ENCODE data around the gene FAR2.
A peak's percentile ranks its signal among the peaks of the same experiment; 100 is the strongest.
"Not testable (repeated sequence)": the region's sequence is repeated elsewhere in the genome, so short reads cannot be mapped to it uniquely, and the experiment has no call there.

The FAR2 gene

GRCh38 chr12:29148911-29149690, at the start of gene FAR2:
TSS of gene FAR2 (plus strand) at chr12:29149278. CDS start at chr12:29270450, 121,172 bp downstream.
- H3K36me3 ChIP-seq (ENCODE audit: control insufficient read depth, insufficient read depth, low read length) = no peaks in the 10 kb centered on the region
- no peaks in the 10 kb centered on the region for H3K27me3 ChIP-seq (ENCODE audit: control insufficient read depth, insufficient read depth, low read length)
- H3K9me3 ChIP-seq (ENCODE audit: control insufficient read depth, low read length) = no peaks in the 10 kb centered on the region
- peaks cover 6% of the 10 kb centered on the region for H3K4me1 ChIP-seq (ENCODE audit: control insufficient read depth, insufficient read depth, low read length)
- H3K4me3 ChIP-seq (ENCODE audit: low read length) = peak within 1 kb of the TSS; percentile 54
- H3K9ac ChIP-seq (ENCODE audit: low read length) = peak within 1 kb of the TSS; percentile 86

GRCh38 chr12:29102741-29103140, 46.3 kb upstream of the FAR2 start:
- no peaks in the 10 kb centered on the region for H3K36me3 ChIP-seq (ENCODE audit: control insufficient read depth, insufficient read depth, low read length)
- no peaks in the 10 kb centered on the region for H3K27me3 ChIP-seq (ENCODE audit: control insufficient read depth, insufficient read depth, low read length)
- H3K4me3 ChIP-seq (ENCODE audit: low read length) = no peak overlapping the region
- no peak overlapping the region for H3K9ac ChIP-seq (ENCODE audit: low read length)
- no peaks in the 10 kb centered on the region for H3K4me1 ChIP-seq (ENCODE audit: control insufficient read depth, insufficient read depth, low read length)
- H3K9me3 ChIP-seq (ENCODE audit: control insufficient read depth, low read length) = no peaks in the 10 kb centered on the region

GRCh38 chr12:29103539-29103974, 45.5 kb upstream of the FAR2 start:
- no peaks in the 10 kb centered on the region for H3K27me3 ChIP-seq (ENCODE audit: control insufficient read depth, insufficient read depth, low read length)
- no peak overlapping the region for H3K4me3 ChIP-seq (ENCODE audit: low read length)
- H3K9me3 ChIP-seq (ENCODE audit: control insufficient read depth, low read length) = no peaks in the 10 kb centered on the region
- no peaks in the 10 kb centered on the region for H3K36me3 ChIP-seq (ENCODE audit: control insufficient read depth, insufficient read depth, low read length)
- H3K9ac ChIP-seq (ENCODE audit: low read length) = no peak overlapping the region
- H3K4me1 ChIP-seq (ENCODE audit: control insufficient read depth, insufficient read depth, low read length) = no peaks in the 10 kb centered on the region

- Histone ChIP-seq H3K4me1 (ENCODE audit: control insufficient read depth, insufficient read depth, low read length) (no peaks in the 10 kb centered on the region), H3K36me3 (ENCODE audit: control insufficient read depth, insufficient read depth, low read length) (no peaks in the 10 kb centered on the region), H3K9me3 (ENCODE audit: control insufficient read depth, low read length) (no peaks in the 10 kb centered on the region), H3K4me3 (ENCODE audit: low read length) (no peak overlapping the region), H3K27me3 (ENCODE audit: control insufficient read depth, insufficient read depth, low read length) (no peaks in the 10 kb centered on the region), H3K9ac (ENCODE audit: low read length) (no peak overlapping the region)
Observed at GRCh38 chr12:29104516-29104915, 44.6 kb upstream of the FAR2 start.

GRCh38 chr12:29110506-29111442, 38.3 kb upstream of the FAR2 start:
- no peaks in the 10 kb centered on the region for H3K27me3 ChIP-seq (ENCODE audit: control insufficient read depth, insufficient read depth, low read length)
- no peak overlapping the region for H3K9ac ChIP-seq (ENCODE audit: low read length)
- no peaks in the 10 kb centered on the region for H3K9me3 ChIP-seq (ENCODE audit: control insufficient read depth, low read length)
- H3K4me3 ChIP-seq (ENCODE audit: low read length) = no peak overlapping the region
- H3K4me1 ChIP-seq (ENCODE audit: control insufficient read depth, insufficient read depth, low read length) = no peaks in the 10 kb centered on the region
- no peaks in the 10 kb centered on the region for H3K36me3 ChIP-seq (ENCODE audit: control insufficient read depth, insufficient read depth, low read length)

GRCh38 chr12:29113101-29113500, 36.0 kb upstream of the FAR2 start:
- H3K4me1 ChIP-seq (ENCODE audit: control insufficient read depth, insufficient read depth, low read length) = no peaks in the 10 kb centered on the region

GRCh38 chr12:29116414-29116813, 32.7 kb upstream of the FAR2 start:
- Histone ChIP-seq H3K36me3 (ENCODE audit: control insufficient read depth, insufficient read depth, low read length) (no peaks in the 10 kb centered on the region), H3K4me1 (ENCODE audit: control insufficient read depth, insufficient read depth, low read length) (no peaks in the 10 kb centered on the region), H3K9ac (ENCODE audit: low read length) (no peak overlapping the region), H3K9me3 (ENCODE audit: control insufficient read depth, low read length) (no peaks in the 10 kb centered on the region), H3K4me3 (ENCODE audit: low read length) (no peak overlapping the region), H3K27me3 (ENCODE audit: control insufficient read depth, insufficient read depth, low read length) (no peaks in the 10 kb centered on the region)

More at GRCh38 chr12:29113101-29113500, 36.0 kb upstream of the FAR2 start:
- no peaks in the 10 kb centered on the region for H3K36me3 ChIP-seq (ENCODE audit: control insufficient read depth, insufficient read depth, low read length)
- H3K27me3 ChIP-seq (ENCODE audit: control insufficient read depth, insufficient read depth, low read length) = no peaks in the 10 kb centered on the region
- H3K9ac ChIP-seq (ENCODE audit: low read length) = no peak overlapping the region
- no peak overlapping the region for H3K4me3 ChIP-seq (ENCODE audit: low read length)
- no peaks in the 10 kb centered on the region for H3K9me3 ChIP-seq (ENCODE audit: control insufficient read depth, low read length)

- no peak overlapping the region for H3K9ac ChIP-seq (ENCODE audit: low read length)
- H3K9me3 ChIP-seq (ENCODE audit: control insufficient read depth, low read length) = no peaks in the 10 kb centered on the region
- no peaks in the 10 kb centered on the region for H3K36me3 ChIP-seq (ENCODE audit: control insufficient read depth, insufficient read depth, low read length)
- H3K4me1 ChIP-seq (ENCODE audit: control insufficient read depth, insufficient read depth, low read length) = no peaks in the 10 kb centered on the region
- H3K4me3 ChIP-seq (ENCODE audit: low read length) = no peak overlapping the region
- no peaks in the 10 kb centered on the region for H3K27me3 ChIP-seq (ENCODE audit: control insufficient read depth, insufficient read depth, low read length)
Observed at GRCh38 chr12:29131539-29131938, 17.5 kb upstream of the FAR2 start.

GRCh38 chr12:29132316-29132715, 16.8 kb upstream of the FAR2 start:
- H3K9ac ChIP-seq (ENCODE audit: low read length) = no peak overlapping the region
- no peaks in the 10 kb centered on the region for H3K4me1 ChIP-seq (ENCODE audit: control insufficient read depth, insufficient read depth, low read length)
- no peaks in the 10 kb centered on the region for H3K9me3 ChIP-seq (ENCODE audit: control insufficient read depth, low read length)
- H3K4me3 ChIP-seq (ENCODE audit: low read length) = no peak overlapping the region
- H3K27me3 ChIP-seq (ENCODE audit: control insufficient read depth, insufficient read depth, low read length) = no peaks in the 10 kb centered on the region
- no peaks in the 10 kb centered on the region for H3K36me3 ChIP-seq (ENCODE audit: control insufficient read depth, insufficient read depth, low read length)

- Histone ChIP-seq H3K9me3 (ENCODE audit: control insufficient read depth, low read length) (no peaks in the 10 kb centered on the region), H3K9ac (ENCODE audit: low read length) (no peak overlapping the region)
Observed at GRCh38 chr12:29133181-29133580, 15.9 kb upstream of the FAR2 start.

GRCh38 chr12:29133680-29134079, 15.4 kb upstream of the FAR2 start:
- Histone ChIP-seq H3K9me3 (ENCODE audit: control insufficient read depth, low read length) (no peaks in the 10 kb centered on the region), H3K4me1 (ENCODE audit: control insufficient read depth, insufficient read depth, low read length) (no peaks in the 10 kb centered on the region), H3K27me3 (ENCODE audit: control insufficient read depth, insufficient read depth, low read length) (no peaks in the 10 kb centered on the region), H3K9ac (ENCODE audit: low read length) (no peak overlapping the region), H3K36me3 (ENCODE audit: control insufficient read depth, insufficient read depth, low read length) (no peaks in the 10 kb centered on the region), H3K4me3 (ENCODE audit: low read length) (no peak overlapping the region)

More at GRCh38 chr12:29133181-29133580, 15.9 kb upstream of the FAR2 start:
- H3K4me1 ChIP-seq (ENCODE audit: control insufficient read depth, insufficient read depth, low read length) = no peaks in the 10 kb centered on the region
- H3K27me3 ChIP-seq (ENCODE audit: control insufficient read depth, insufficient read depth, low read length) = no peaks in the 10 kb centered on the region
- H3K36me3 ChIP-seq (ENCODE audit: control insufficient read depth, insufficient read depth, low read length) = no peaks in the 10 kb centered on the region
- no peak overlapping the region for H3K4me3 ChIP-seq (ENCODE audit: low read length)

GRCh38 chr12:29138256-29138655, 10.8 kb upstream of the FAR2 start:
- H3K4me1 ChIP-seq (ENCODE audit: control insufficient read depth, insufficient read depth, low read length); H3K27me3 ChIP-seq (ENCODE audit: control insufficient read depth, insufficient read depth, low read length); H3K4me3 ChIP-seq (ENCODE audit: low read length); H3K9me3 ChIP-seq (ENCODE audit: control insufficient read depth, low read length); H3K9ac ChIP-seq (ENCODE audit: low read length); H3K36me3 ChIP-seq (ENCODE audit: control insufficient read depth, insufficient read depth, low read length): not testable (repeated sequence)

All from mucosa of stomach (tissue), 1 donor.